Endothelial cell of umbilical vein (primary cell): ENCODE measurements around the gene CEP57L1. TPM values are rescaled to one million over a fixed set of nuclear protein-coding genes. Genes with fewer than 3 reads are reported as not detected.

Experiments used
- BruUV-seq: library from RNA; stranded (reverse); fragments of 400-500 nt; replicated peaks from 2 replicates; lab custom pipeline; 2021; lab: Mats Ljungman, UMichigan
- CTCF ChIA-PET: fragments of 300-600, 350-600 bp; sonication (Branson Sonifier 250); formaldehyde crosslinking; loops from one replicate; lab custom pipeline; 2021; ENCODE audit warnings: antibody characterized with exemption, inconsistent platforms; lab: Charles Lee
- POLR2A ChIA-PET: fragments of 300-600, 350-600 bp; sonication (Branson Sonifier 250); formaldehyde crosslinking; loops from one replicate; lab custom pipeline; 2021; ENCODE audit warnings: antibody characterized with exemption, inconsistent platforms; lab: Charles Lee
- DNase-seq: peaks from one replicate; pipeline ENCODE4 v3.0.0-alpha.2; 2011; ENCODE audit warnings: low read depth, low spot score
- FAIRE-seq: peaks from 2 replicates; lab custom pipeline; 2011; peaks lifted over from hg19 to GRCh38; lab: Jason Lieb, UNC
- H2AFZ ChIP-seq: 2 replicates; pipeline ENCODE4 v1.6.0; 2012; ENCODE audit warnings: low read depth, low read length, control low read depth, inconsistent platforms
- H3K27ac ChIP-seq: 2 replicates; pipeline ENCODE4 v1.5.1; 2011; ENCODE audit warnings: low read depth, mild to moderate bottlenecking, control low read depth, low read length, moderate library complexity; ENCODE audit not compliant: insufficient read depth
- H3K27me3 ChIP-seq, 2 experiments: 2 replicates each; pipeline versions ENCODE4 v1.6.0 to v1.6.1; 2011; ENCODE audit warnings: low read length in 2 of 2, mixed read lengths in 1 of 2; ENCODE audit not compliant: control insufficient read depth in 2 of 2, insufficient read depth in 2 of 2
- H3K36me3 ChIP-seq, 2 experiments: 2 replicates in 1 of 2; 3 replicates in 1 of 2; pipeline ENCODE4 v1.5.1; 2011; ENCODE audit warnings: low read length in 2 of 2, mild to moderate bottlenecking in 1 of 2, moderate library complexity in 1 of 2; ENCODE audit not compliant: control insufficient read depth in 2 of 2, insufficient read depth in 2 of 2; ENCODE audit errors: extremely low read depth in 1 of 2
- H3K4me1 ChIP-seq: 3 replicates; pipeline ENCODE4 v1.5.1; 2011; ENCODE audit warnings: mild to moderate bottlenecking, low read length; ENCODE audit not compliant: control insufficient read depth, insufficient read depth; ENCODE audit errors: extremely low read depth
- H3K4me2 ChIP-seq: 2 replicates; pipeline ENCODE4 v1.6.1; 2011; ENCODE audit warnings: low read length, control low read depth, mixed read lengths; ENCODE audit not compliant: insufficient read depth
- H3K4me3 ChIP-seq, 3 experiments: fragments of 200-600 bp in 1 of 3; sonication (generic), shearing (Covaris generic) in 1 of 3; replicated peaks in 1 of 3; 2 replicates each; pipeline ENCODE4 v1.5.1; 2011 to 2016; ENCODE audit warnings: control low read depth in 3 of 3, low read length in 3 of 3, mild to moderate bottlenecking in 2 of 3, inconsistent platforms in 1 of 3, low read depth in 1 of 3, moderate library complexity in 1 of 3; ENCODE audit not compliant: insufficient read depth in 1 of 3
- H3K79me2 ChIP-seq: 2 replicates; pipeline ENCODE4 v1.6.0; 2012; ENCODE audit warnings: low read length, inconsistent platforms; ENCODE audit not compliant: control insufficient read depth, insufficient read depth
- H3K9ac ChIP-seq: replicated peaks from 2 replicates; pipeline ENCODE3; 2011; ENCODE audit warnings: low read length, control low read depth; ENCODE audit not compliant: insufficient read depth; ENCODE audit errors: extremely low read depth
- H3K9me1 ChIP-seq: replicated peaks from 3 replicates; pipeline ENCODE4 v1.6.0; 2011; ENCODE audit warnings: mild to moderate bottlenecking, low read length; ENCODE audit not compliant: control insufficient read depth, insufficient read depth; ENCODE audit errors: extremely low read depth
- H3K9me3 ChIP-seq: replicated peaks from 2 replicates; pipeline ENCODE4 v1.5.1; 2012; ENCODE audit warnings: low read length, inconsistent platforms; ENCODE audit not compliant: control insufficient read depth, insufficient read depth
- H4K20me1 ChIP-seq: replicated peaks from 2 replicates; pipeline ENCODE3; 2011; ENCODE audit warnings: mild to moderate bottlenecking, low read length; ENCODE audit not compliant: control insufficient read depth, insufficient read depth; ENCODE audit errors: extremely low read depth
- CTCF ChIP-seq, 2 donors: IDR thresholded peaks; 1 replicate in 1 of 2; 2 replicates in 1 of 2; pipeline ENCODE4 v1.5.1; 2011; ENCODE audit warnings: low read length in 2 of 2, mild to moderate bottlenecking in 2 of 2, moderate library complexity in 2 of 2, control low read depth in 1 of 2, inconsistent platforms in 1 of 2, low read depth in 1 of 2; ENCODE audit not compliant: insufficient read depth in 1 of 2; ENCODE audit errors: extremely low read depth in 1 of 2
- EZH2 ChIP-seq: IDR thresholded peaks from 2 replicates; pipeline ENCODE4 v1.6.1; 2012; ENCODE audit warnings: borderline replicate concordance, low read depth, mild to moderate bottlenecking, moderate library complexity, low read length, inconsistent platforms; ENCODE audit not compliant: severe bottlenecking
- FOS ChIP-seq: IDR thresholded peaks from 2 replicates; pipeline ENCODE4 v1.6.1; 2011; ENCODE audit warnings: mild to moderate bottlenecking, low read length, moderate library complexity, borderline replicate concordance; ENCODE audit not compliant: insufficient read depth
- GATA2 ChIP-seq: IDR thresholded peaks from 2 replicates; pipeline ENCODE4 v1.7.0; 2011; ENCODE audit warnings: low read depth, mild to moderate bottlenecking, moderate library complexity, mixed read lengths, low read length; ENCODE audit not compliant: insufficient read length, insufficient read depth
- JUN ChIP-seq: IDR thresholded peaks from 2 replicates; pipeline ENCODE4 v1.6.1; 2011; ENCODE audit warnings: borderline replicate concordance, low read depth; ENCODE audit not compliant: insufficient read length, insufficient read depth
- MAX ChIP-seq: IDR thresholded peaks from 2 replicates; pipeline ENCODE4 v1.6.1; 2011; ENCODE audit not compliant: insufficient read depth, insufficient read length
- MYC ChIP-seq: IDR thresholded peaks from one replicate; pipeline ENCODE4 v1.6.1; 2011; ENCODE audit warnings: mild to moderate bottlenecking, low read depth, low read length
- POLR2A ChIP-seq: IDR thresholded peaks from 2 replicates; pipeline ENCODE4 v1.6.1; 2012; ENCODE audit warnings: low read depth, mild to moderate bottlenecking, control low read depth, low read length
- POLR2AphosphoS5 ChIP-seq: IDR thresholded peaks from 2 replicates; pipeline ENCODE4 v1.6.1; 2012; ENCODE audit warnings: low read depth, mild to moderate bottlenecking, control low read depth, low read length, moderate library complexity; ENCODE audit not compliant: insufficient read depth
- dilution Hi-C: fragments of 300-500 bp; cut with MboI; formaldehyde crosslinking; loops from one replicate; pipeline ENCODE4 v1.15.0; 2019; ENCODE audit warnings: low sequenced_read_pairs; ENCODE audit not compliant: extremely low pct_ligation_motif_present
- intact Hi-C: fragments of 100-400 bp; cut with micrococcal nuclease; formaldehyde crosslinking; loops from one replicate; pipeline ENCODE4 v1.10.0; 2022
- polyA plus RNA-seq, 4 experiments: library from polyadenylated mRNA; depleted of rRNA in 3 of 4; stranded (reverse) in 3 of 4; unstranded in 1 of 4; fragments of >200 nt; gene quantifications; 2 replicates each; pipeline versions ENCODE4 v1.2.1 to v1.2.3, GENCODE V29; 2011 to 2012; ENCODE audit warnings: missing spikeins in 1 of 4
- total RNA-seq: library from RNA; stranded (reverse); gene quantifications from 2 replicates; pipeline ENCODE4 v1.2.3, GENCODE V29; 2021

The CEP57L1 gene
- total and polyA plus RNA-seq, 2 donors (not counting 3 experiments of a cell fraction or from before 2014, with no cell fraction given), result 7.8 to 20.9 TPM

- POLR2A ChIA-PET, result no interaction called here
- CTCF ChIA-PET, result interaction anchor here (1.1 to 1.5 kb wide), 2 partner anchors 18 to 30 kb away, joined by 3 to 4 read pairs; no protein-coding TSS in a partner anchor
Measured at GRCh38 chr6:109051301-109052017, 43.8 kb upstream of the CEP57L1 start.

DNA sequence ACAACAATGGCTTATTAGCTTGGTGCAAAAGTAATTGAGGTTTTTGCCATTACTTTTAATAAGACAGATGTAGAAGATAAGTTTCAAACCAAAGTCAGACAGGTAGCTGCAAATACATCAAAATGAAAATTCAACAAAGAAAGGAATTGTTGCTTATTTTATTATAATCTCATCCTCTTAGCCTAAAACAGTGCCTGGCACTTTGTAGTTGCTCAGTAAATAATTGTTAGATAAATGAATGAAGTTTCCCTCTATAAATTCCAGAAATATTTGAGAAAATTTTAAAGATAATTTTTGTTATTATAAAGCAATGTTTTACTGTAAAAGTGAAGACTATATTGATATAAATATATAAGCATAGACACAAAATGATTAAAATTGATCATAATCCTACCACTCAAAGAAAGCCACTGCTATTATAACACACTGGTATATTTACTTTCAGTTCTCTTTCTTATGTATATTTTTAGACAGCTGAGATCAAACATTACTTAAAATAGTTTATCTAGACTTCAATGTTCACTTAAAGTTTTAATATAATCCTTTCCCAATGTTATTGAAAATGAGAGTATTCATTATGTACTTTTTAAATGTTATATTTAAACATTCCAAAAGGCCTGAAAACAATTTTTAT, 43.2 kb upstream of the CEP57L1 start:
- dilution Hi-C loops, result no loop called here
- Histone ChIP-seq H3K79me2 (no peaks in the 10 kb centered on the region), H3K36me3 (no peaks in the 10 kb centered on the region)

More at GRCh38 chr6:109051301-109052017, 43.8 kb upstream of the CEP57L1 start:
- H3K36me3 ChIP-seq, result no peaks in the 10 kb centered on the region
- no peaks in the 10 kb centered on the region for H3K4me1 ChIP-seq
- intact Hi-C loops, result no loop called here
- no peak overlapping the region for H3K27ac ChIP-seq
- BruUV-seq, result no TSS peak
- no peaks in the 10 kb centered on the region for H3K79me2 ChIP-seq
- DNase-seq (no peak), FAIRE-seq (no peak)
- no peaks in the 10 kb centered on the region for H3K9me3 ChIP-seq
- no peaks in the 10 kb centered on the region for H4K20me1 ChIP-seq
- TF ChIP-seq POLR2A, result no peak
- no peaks in the 10 kb centered on the region for H3K27me3 ChIP-seq
- dilution Hi-C loops, result no loop called here
- H3K4me2 ChIP-seq, result no peak overlapping the region
- H3K9ac ChIP-seq, result no peak overlapping the region
- H2AFZ ChIP-seq, result no peak overlapping the region
- H3K9me1 ChIP-seq, result no peaks in the 10 kb centered on the region
- H3K4me3 ChIP-seq, result no peak overlapping the region

More for the DNA sequence above, 43.2 kb upstream of the CEP57L1 start:
- no TSS peak for BruUV-seq
- Histone ChIP-seq H3K9me3 (no peaks in the 10 kb centered on the region), H3K4me2 (no peak overlapping the region), H3K4me1 (no peaks in the 10 kb centered on the region), H3K4me3 (no peak overlapping the region), H3K9me1 (no peaks in the 10 kb centered on the region), H2AFZ (no peak overlapping the region), H3K27me3 (no peaks in the 10 kb centered on the region), H3K27ac (no peak overlapping the region), H3K9ac (no peak overlapping the region), H4K20me1 (no peaks in the 10 kb centered on the region)
- TF ChIP-seq POLR2AphosphoS5 (no peak), MYC (no peak), FOS (no peak), GATA2 (no peak), JUN (no peak), EZH2 (no peak), POLR2A (no peak), MAX (no peak), CTCF (IDR thresholded peaks at IDR 0.05; ENCODE audit: extremely low read depth in 1 of 2, insufficient read depth in 1 of 2, low read depth in 1 of 2, low read length in 2 of 2) (no peak)
- DNase-seq (no peak), FAIRE-seq (no peak)
- POLR2A ChIA-PET, result no interaction called here
- intact Hi-C loops, result no loop called here
- CTCF ChIA-PET, result no interaction called here
